Activated CD4-positive, alpha-beta T cell treated with anti-CD3 and anti-CD28 coated beads, Interleukin-2, amount 50 U/mL, for 24 hours (primary cell): ENCODE results near the gene GEMIN4.
"Not testable (repeated sequence)": the region's sequence is repeated elsewhere in the genome, so short reads cannot be mapped to it uniquely, and the experiment has no call there.

Experiments used
- DNase-seq, 2 donors: peaks; one replicate each; pipeline ENCODE4 v3.0.0-alpha.2; 2020; ENCODE audit warnings: low read depth in 1 of 2, low spot score in 1 of 2

The GEMIN4 gene

GRCh38 chr17:704111-704864 lies 47.8 kb downstream of the GEMIN4 start:
- DNase-seq: no peak

- DNase-seq: no peak
These were observed 48.8 kb downstream of the GEMIN4 start for GRCh38 chr17:703081-703875.

- DNase-seq: no peak
These were observed 51.5 kb downstream of the GEMIN4 start for GRCh38 chr17:700504-701094.

- no peak for DNase-seq
These were observed 52.7 kb downstream of the GEMIN4 start for GRCh38 chr17:699345-699744.

- not testable (repeated sequence) for DNase-seq
These were observed 54.0 kb downstream of the GEMIN4 start for GRCh38 chr17:698096-698495.

- DNase-seq: no peak
These were observed 54.4 kb downstream of the GEMIN4 start for GRCh38 chr17:697682-698081.

- no peak for DNase-seq
These were observed 55.7 kb downstream of the GEMIN4 start for GRCh38 chr17:696369-696768.
